A549 (cell line): ENCODE results near the gene STAP1. TPM values are rescaled to one million over a fixed set of nuclear protein-coding genes. Genes with fewer than 3 reads are reported as not detected.

Experiments used
- ATAC-seq, 2 experiments: fragments of 200-7000 bp in 1 of 2; fragments of >200 bp in 1 of 2; cut with Nextera tagmentation in 1 of 2; cut with Tn5 transposase in 1 of 2; 3 replicates each; pipeline versions ENCODE4 v1.8.0 to v1.9.1; 2018 to 2020; ENCODE audit warnings: mild to moderate bottlenecking in 1 of 2, moderate library complexity in 1 of 2
- CTCF ChIA-PET: fragments of 300-600 bp; sonication (Branson Sonifier 250); formaldehyde crosslinking; extraction: SDS; loops from one replicate; lab custom pipeline; 2021; ENCODE audit warnings: antibody characterized with exemption, inconsistent platforms; lab: Yijun Ruan, JAX
- POLR2A ChIA-PET: fragments of 350-600 bp; formaldehyde crosslinking; extraction: SDS; loops from one replicate; lab custom pipeline; 2021; ENCODE audit warnings: antibody characterized with exemption, inconsistent platforms; lab: Yijun Ruan, JAX
- DNase-seq, 2 experiments: peaks; one replicate each; pipeline versions ENCODE4 v3.0.0 to v3.0.0-alpha.2; 2011 to 2016; ENCODE audit warnings: low read depth in 1 of 2, low spot score in 1 of 2
- FAIRE-seq: peaks from 2 replicates; lab custom pipeline; 2011; peaks lifted over from hg19 to GRCh38; lab: Jason Lieb, UNC
- H3K27ac ChIP-seq, 2 experiments: fragments of >200 bp; sonication (Bioruptor Twin); formaldehyde crosslinking; 3 replicates each; pipeline ENCODE4 v1.5.1; 2016 to 2017
- H3K4me1 ChIP-seq: fragments of >200 bp; sonication (Bioruptor Twin); formaldehyde crosslinking; 3 replicates; pipeline ENCODE4 v1.6.1; 2016
- H3K4me2 ChIP-seq: fragments of >200 bp; sonication (Bioruptor Twin); formaldehyde crosslinking; 3 replicates; pipeline ENCODE4 v1.6.1; 2016
- H3K4me3 ChIP-seq: fragments of >200 bp; sonication (Bioruptor Twin); formaldehyde crosslinking; 3 replicates; pipeline ENCODE4 v1.5.1; 2016
- H3K9me3 ChIP-seq: fragments of >200 bp; sonication (Bioruptor Twin); formaldehyde crosslinking; 3 replicates; pipeline ENCODE4 v1.6.1; 2016
- ATOH8 ChIP-seq: fragments of 250-450 bp; sonication (Bioruptor Pico); IDR thresholded peaks from 2 replicates; pipeline ENCODE4 v1.5.0; 2020; ENCODE audit warnings: low read depth, mild to moderate bottlenecking, moderate library complexity
- CTCF ChIP-seq: fragments of >200 bp; sonication (Bioruptor Twin); formaldehyde crosslinking; IDR thresholded peaks from 3 replicates; pipeline ENCODE4 v1.5.1; 2016
- E2F6 ChIP-seq: IDR thresholded peaks from 2 replicates; pipeline ENCODE4 v1.6.1; 2012; ENCODE audit warnings: low read depth, borderline replicate concordance
- EHMT2 ChIP-seq: fragments of 200-600 bp; sonication (generic); IDR thresholded peaks from 2 replicates; pipeline ENCODE4 v1.6.1; 2016; ENCODE audit warnings: antibody characterized with exemption, low read depth, mild to moderate bottlenecking, moderate library complexity
- HOXA7 ChIP-seq: fragments of 250-450 bp; sonication (Bioruptor Pico); IDR thresholded peaks from 2 replicates; pipeline ENCODE4 v1.5.0; 2020; ENCODE audit warnings: mild to moderate bottlenecking, moderate library complexity
- KDM5A ChIP-seq: fragments of 200-600 bp; sonication (generic); IDR thresholded peaks from 2 replicates; pipeline ENCODE4 v1.6.1; 2016; ENCODE audit warnings: antibody characterized with exemption, mild to moderate bottlenecking
- MAFK ChIP-seq: fragments of 450-650 bp; IDR thresholded peaks from 2 replicates; pipeline ENCODE4 v1.6.1; 2014; ENCODE audit not compliant: partially characterized antibody
- MYC ChIP-seq: IDR thresholded peaks from 2 replicates; pipeline ENCODE4 v1.6.1; 2012; ENCODE audit warnings: mild to moderate bottlenecking, inconsistent platforms, low read length, improper control_type of control experiment, borderline replicate concordance
- NFE2L2 ChIP-seq: fragments of 150-350 bp; conservative IDR thresholded peaks from 2 replicates; pipeline ENCODE4 v1.6.1; 2014; ENCODE audit warnings: low read length
- NR3C1 ChIP-seq: fragments of >200 bp; sonication (Bioruptor Twin); formaldehyde crosslinking; IDR thresholded peaks from 3 replicates; pipeline ENCODE4 v1.6.1; 2017
- PHF8 ChIP-seq: fragments of 200-600 bp; sonication (generic); IDR thresholded peaks from 2 replicates; pipeline ENCODE4 v1.6.1; 2016; ENCODE audit warnings: low read depth, mild to moderate bottlenecking, antibody characterized with exemption, moderate library complexity, borderline replicate concordance
- POLR2A ChIP-seq: IDR thresholded peaks from 2 replicates; pipeline ENCODE4 v1.6.1; 2012; ENCODE audit warnings: mild to moderate bottlenecking, low read length
- RCOR1 ChIP-seq: fragments of 150-350 bp; IDR thresholded peaks from 2 replicates; pipeline ENCODE4 v1.6.1; 2014; ENCODE audit warnings: antibody characterized with exemption, low read length, low read depth
- RFX5 ChIP-seq: fragments of 450-650 bp; IDR thresholded peaks from 2 replicates; pipeline ENCODE4 v1.7.1; 2014; ENCODE audit warnings: antibody characterized with exemption, mild to moderate bottlenecking, moderate library complexity
- RNF2 ChIP-seq: fragments of 200-600 bp; sonication (generic); IDR thresholded peaks from 2 replicates; pipeline ENCODE4 v1.6.1; 2016; ENCODE audit warnings: low read depth, mild to moderate bottlenecking, antibody characterized with exemption, moderate library complexity, borderline replicate concordance
- TFCP2L1 ChIP-seq: fragments of 250-450 bp; sonication (Bioruptor Pico); IDR thresholded peaks from 2 replicates; pipeline ENCODE4 v1.5.0; 2021; ENCODE audit warnings: mild to moderate bottlenecking
- ZFP36 ChIP-seq: fragments of 450-650 bp; IDR thresholded peaks from 2 replicates; pipeline ENCODE4 v1.6.1; 2014; ENCODE audit warnings: borderline replicate concordance; ENCODE audit not compliant: partially characterized antibody
- ZNF302 ChIP-seq: fragments of 250-450 bp; sonication (Bioruptor Pico); IDR thresholded peaks from 2 replicates; pipeline ENCODE4 v1.9.0; 2021; ENCODE audit warnings: inconsistent platforms, mild to moderate bottlenecking, moderate library complexity
- WGBS: methylation state at CpG from one replicate; pipeline ENCODE4 v1.1.6; 2017; ENCODE audit errors: missing lambda C conversion rate; 5-methylcytosine and 5-hydroxymethylcytosine counted together
- polyA plus RNA-seq, 4 experiments: library from polyadenylated mRNA; depleted of rRNA in 3 of 4; stranded (reverse); fragments of >200 nt; fragmentation: RNase III in 1 of 4; extraction: RNeasy Plus Mini Kit Qiagen cat#74134 plus additional on column Dnase treatment in 1 of 4; gene quantifications; 2 replicates in 3 of 4; 3 replicates in 1 of 4; pipeline ENCODE4 v1.2.3, GENCODE V29; 2011 to 2017
- TF ChIP-seq, protein P1 (sequence below): IDR thresholded peaks from 2 replicates; pipeline ENCODE4 v1.6.1; 2012
- TF ChIP-seq, protein P2 (sequence below): fragments of 200-600 bp; sonication (generic); IDR thresholded peaks from 2 replicates; pipeline ENCODE4 v1.6.1; 2016; ENCODE audit warnings: antibody characterized with exemption, mild to moderate bottlenecking, moderate library complexity

Gene STAP1
- polyA plus RNA-seq, 2 of the 4 experiments (the other 2 are of a cell fraction) = not detected

DNA sequence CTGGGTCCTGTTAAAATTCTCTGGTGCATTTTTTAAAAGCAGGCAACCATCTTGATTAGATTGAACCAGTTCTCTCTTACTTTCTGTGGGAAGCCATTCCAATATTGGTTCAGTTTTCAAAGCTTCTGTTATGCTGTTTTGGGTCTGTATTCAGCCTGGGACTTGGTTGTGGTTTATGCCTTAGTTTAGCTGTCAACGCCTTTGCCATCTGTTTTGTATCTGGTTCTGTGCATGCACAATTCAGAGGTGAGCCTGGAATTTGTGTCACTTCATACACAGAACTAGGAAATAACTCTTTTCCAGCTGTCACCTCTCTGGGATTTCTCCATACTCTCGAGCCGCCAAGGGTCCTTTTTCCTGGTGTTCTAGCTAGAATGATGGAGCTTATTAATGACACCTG, 46.2 kb downstream of the STAP1 start:
- no peak overlapping the region for H3K4me3 ChIP-seq
- POLR2A ChIA-PET = no interaction called here
- DNase-seq = no peak
- FAIRE-seq = no peak
- TF ChIP-seq NR3C1 (no peak), EHMT2 (no peak), MYC (no peak), RNF2 (no peak), TFCP2L1 (CRISPR knock-in tag) (no peak), NFE2L2 (no peak), CTCF (no peak), ATOH8 (CRISPR knock-in tag) (no peak)
- TF ChIP-seq, protein P1, sequence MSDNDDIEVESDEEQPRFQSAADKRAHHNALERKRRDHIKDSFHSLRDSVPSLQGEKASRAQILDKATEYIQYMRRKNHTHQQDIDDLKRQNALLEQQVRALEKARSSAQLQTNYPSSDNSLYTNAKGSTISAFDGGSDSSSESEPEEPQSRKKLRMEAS = no peak
- TF ChIP-seq, protein P2, sequence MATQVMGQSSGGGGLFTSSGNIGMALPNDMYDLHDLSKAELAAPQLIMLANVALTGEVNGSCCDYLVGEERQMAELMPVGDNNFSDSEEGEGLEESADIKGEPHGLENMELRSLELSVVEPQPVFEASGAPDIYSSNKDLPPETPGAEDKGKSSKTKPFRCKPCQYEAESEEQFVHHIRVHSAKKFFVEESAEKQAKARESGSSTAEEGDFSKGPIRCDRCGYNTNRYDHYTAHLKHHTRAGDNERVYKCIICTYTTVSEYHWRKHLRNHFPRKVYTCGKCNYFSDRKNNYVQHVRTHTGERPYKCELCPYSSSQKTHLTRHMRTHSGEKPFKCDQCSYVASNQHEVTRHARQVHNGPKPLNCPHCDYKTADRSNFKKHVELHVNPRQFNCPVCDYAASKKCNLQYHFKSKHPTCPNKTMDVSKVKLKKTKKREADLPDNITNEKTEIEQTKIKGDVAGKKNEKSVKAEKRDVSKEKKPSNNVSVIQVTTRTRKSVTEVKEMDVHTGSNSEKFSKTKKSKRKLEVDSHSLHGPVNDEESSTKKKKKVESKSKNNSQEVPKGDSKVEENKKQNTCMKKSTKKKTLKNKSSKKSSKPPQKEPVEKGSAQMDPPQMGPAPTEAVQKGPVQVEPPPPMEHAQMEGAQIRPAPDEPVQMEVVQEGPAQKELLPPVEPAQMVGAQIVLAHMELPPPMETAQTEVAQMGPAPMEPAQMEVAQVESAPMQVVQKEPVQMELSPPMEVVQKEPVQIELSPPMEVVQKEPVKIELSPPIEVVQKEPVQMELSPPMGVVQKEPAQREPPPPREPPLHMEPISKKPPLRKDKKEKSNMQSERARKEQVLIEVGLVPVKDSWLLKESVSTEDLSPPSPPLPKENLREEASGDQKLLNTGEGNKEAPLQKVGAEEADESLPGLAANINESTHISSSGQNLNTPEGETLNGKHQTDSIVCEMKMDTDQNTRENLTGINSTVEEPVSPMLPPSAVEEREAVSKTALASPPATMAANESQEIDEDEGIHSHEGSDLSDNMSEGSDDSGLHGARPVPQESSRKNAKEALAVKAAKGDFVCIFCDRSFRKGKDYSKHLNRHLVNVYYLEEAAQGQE = no peak
- no peak overlapping the region for H3K27ac ChIP-seq
- no peak for ATAC-seq
- no peaks in the 10 kb centered on the region for H3K4me1 ChIP-seq
- CTCF ChIA-PET = no interaction called here
- H3K9me3 ChIP-seq = no peaks in the 10 kb centered on the region
- no peak overlapping the region for H3K4me2 ChIP-seq
- WGBS = 92% methylated on average over 3 of the region's 3 CpGs

DNA sequence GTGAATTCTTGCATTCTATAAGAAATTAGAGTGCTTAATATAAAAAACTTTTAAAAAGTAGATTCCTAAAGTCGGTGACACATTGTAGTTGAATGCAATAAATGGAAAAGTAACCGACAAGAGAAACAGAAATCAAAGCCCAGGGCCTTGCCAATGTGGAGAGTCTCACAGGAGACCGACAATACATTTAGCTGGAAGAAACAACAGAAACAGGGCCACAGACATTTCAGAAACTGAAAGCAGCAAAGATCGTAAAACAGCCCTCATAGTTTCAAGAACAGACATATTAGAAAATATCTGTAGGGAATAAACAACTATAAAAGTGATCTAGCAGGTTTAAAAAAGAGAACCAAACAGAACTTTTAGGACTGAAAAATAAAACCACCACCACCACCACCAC, 49.5 kb downstream of the STAP1 start:
- DNase-seq (no peak), FAIRE-seq (no peak)
- CTCF ChIA-PET = no interaction called here

DNA sequence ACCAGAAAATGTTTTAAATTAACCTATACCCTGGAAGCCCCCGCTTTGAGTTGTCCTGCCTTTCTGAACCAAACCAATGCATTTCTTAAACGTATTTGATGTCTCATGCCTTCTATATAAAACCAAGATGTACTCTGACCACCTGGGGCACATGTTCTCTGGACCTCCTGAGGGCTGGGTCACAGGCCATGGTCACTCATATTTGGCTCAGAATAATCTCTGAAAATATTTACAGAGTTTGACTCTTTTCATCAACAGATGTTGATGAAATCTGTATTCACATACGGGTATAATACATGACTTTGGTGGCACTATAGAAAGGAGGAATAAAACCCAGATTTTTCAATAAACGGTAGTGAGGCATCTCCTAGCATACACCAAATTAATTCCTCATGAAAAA, 55.7 kb downstream of the STAP1 start:
- Histone ChIP-seq H3K4me3 (no peak overlapping the region), H3K27ac (no peak overlapping the region), H3K9me3 (peaks cover 9% of the 10 kb centered on the region; the same call in 1 of the 3 replicates), H3K4me1 (no peaks in the 10 kb centered on the region), H3K4me2 (no peak overlapping the region)
- CTCF ChIA-PET = no interaction called here
- FAIRE-seq = no peak
- no peak for ATAC-seq
- TF ChIP-seq, protein P2 = no peak
- TF ChIP-seq ZFP36 (no peak), RCOR1 (no peak), HOXA7 (CRISPR knock-in tag) (no peak), PHF8 (no peak), KDM5A (no peak)
- DNase-seq = no peak
- POLR2A ChIA-PET = no interaction called here
- 81% methylated on average over 4 of the region's 4 CpGs for whole genome bisulfite sequencing

More for the DNA sequence above, 49.5 kb downstream of the STAP1 start:
- no peaks in the 10 kb centered on the region for H3K4me1 ChIP-seq
- no peak overlapping the region for H3K27ac ChIP-seq
- no peak for ATAC-seq
- H3K4me3 ChIP-seq = no peak overlapping the region
- no peak overlapping the region for H3K4me2 ChIP-seq
- POLR2A ChIA-PET = no interaction called here
- H3K9me3 ChIP-seq = peaks cover 9% of the 10 kb centered on the region; the same call in 1 of the 3 replicates
- WGBS = 81% methylated on average over 4 of the region's 4 CpGs
- TF ChIP-seq MAFK = no peak
- TF ChIP-seq RFX5 = no peak
- TF ChIP-seq NFE2L2 = no peak
- TF ChIP-seq POLR2A = no peak
- no peak for TF ChIP-seq RCOR1
- TF ChIP-seq ZNF302 = no peak
- no peak for TF ChIP-seq E2F6
